Measurements from ENCODE around the gene NRXN2.

Gene NRXN2

GRCh38 chr11:64765851-64766665, 43.1 kb upstream of the NRXN2 start:
- H3K36me3 ChIP-seq (ENCODE audit: control insufficient read depth in 1 of 2, insufficient read depth in 2 of 2, low read depth in 1 of 2, low read length in 2 of 2) = peaks cover 79 to 83% of the 10 kb centered on the region in 2 experiments
- no peak overlapping the region for H3K9ac ChIP-seq (ENCODE audit: low read length)
- no peak overlapping the region for H4K8ac ChIP-seq (ENCODE audit: low read length)
- no peak for DNase-seq
- H3K79me1 ChIP-seq (replicated peaks; ENCODE audit: low read length, poor library complexity, severe bottlenecking) = peaks cover 30% of the 10 kb centered on the region
- H3K23ac ChIP-seq (ENCODE audit: low read length in 2 of 2) = no peak overlapping the region
- H2AFZ ChIP-seq (ENCODE audit: low read depth, low read length) = no peak overlapping the region
- no peak overlapping the region for H3K4ac ChIP-seq (ENCODE audit: low read depth in 1 of 2, low read length in 2 of 2)
- no peak overlapping the region for H2BK15ac ChIP-seq (ENCODE audit: low read depth, poor library complexity, severe bottlenecking)
- H2BK120ac ChIP-seq (ENCODE audit: low read depth, low read length) = no peak overlapping the region
- WGBS = 96% methylated on average over 35 of the region's 42 CpGs
- H3K4me1 ChIP-seq (ENCODE audit: control insufficient read depth, insufficient read depth, low read depth, low read length) = peaks cover 32% of the 10 kb centered on the region
- H2BK5ac ChIP-seq (ENCODE audit: low read depth, low read length, poor library complexity, severe bottlenecking) = no peak overlapping the region
- no peak overlapping the region for H3K27ac ChIP-seq (ENCODE audit: low read length, poor library complexity, severe bottlenecking)
- no peak overlapping the region for H3K18ac ChIP-seq (ENCODE audit: low read depth in 1 of 2, low read length in 2 of 2)
- no peak overlapping the region for H2AK5ac ChIP-seq (ENCODE audit: low read length, severe bottlenecking)
- H3K4me3 ChIP-seq (ENCODE audit: insufficient read depth in 1 of 2, low read depth in 1 of 2, low read length in 2 of 2) = no peak overlapping the region
- no peak overlapping the region for H3K4me2 ChIP-seq (ENCODE audit: low read length, poor library complexity, severe bottlenecking)
- no peak overlapping the region for H4K91ac ChIP-seq (ENCODE audit: low read length)
- no peak overlapping the region for H2BK12ac ChIP-seq (ENCODE audit: low read length in 2 of 2)
- no peaks in the 10 kb centered on the region for H3K27me3 ChIP-seq (ENCODE audit: control insufficient read depth in 1 of 2, insufficient read depth in 1 of 2, low read length in 2 of 2)
- no peaks in the 10 kb centered on the region for H3K9me3 ChIP-seq (ENCODE audit: control insufficient read depth, low read length)
- H3K14ac ChIP-seq (ENCODE audit: low read length in 2 of 2) = no peak overlapping the region

GRCh38 chr11:64765291-64765850, 42.4 kb upstream of the NRXN2 start:
- Histone ChIP-seq H3K23ac (ENCODE audit: low read length in 2 of 2) (no peak overlapping the region), H4K8ac (ENCODE audit: low read length) (no peak overlapping the region), H3K27me3 (ENCODE audit: control insufficient read depth in 1 of 2, insufficient read depth in 1 of 2, low read length in 2 of 2) (no peaks in the 10 kb centered on the region), H3K4me1 (ENCODE audit: control insufficient read depth, insufficient read depth, low read depth, low read length) (peaks cover 37% of the 10 kb centered on the region), H3K9ac (ENCODE audit: low read length) (no peak overlapping the region), H3K14ac (ENCODE audit: low read length in 2 of 2) (no peak overlapping the region), H2AFZ (ENCODE audit: low read depth, low read length) (no peak overlapping the region), H2BK15ac (ENCODE audit: low read depth, poor library complexity, severe bottlenecking) (no peak overlapping the region), H3K9me3 (ENCODE audit: control insufficient read depth, low read length) (no peaks in the 10 kb centered on the region), H2BK120ac (ENCODE audit: low read depth, low read length) (no peak overlapping the region), H3K27ac (ENCODE audit: low read length, poor library complexity, severe bottlenecking) (no peak overlapping the region), H2BK5ac (ENCODE audit: low read depth, low read length, poor library complexity, severe bottlenecking) (no peak overlapping the region), H3K36me3 (ENCODE audit: control insufficient read depth in 1 of 2, insufficient read depth in 2 of 2, low read depth in 1 of 2, low read length in 2 of 2) (peaks cover 76 to 81% of the 10 kb centered on the region in 2 experiments), H3K4ac (ENCODE audit: low read depth in 1 of 2, low read length in 2 of 2) (no peak overlapping the region), H3K79me1 (replicated peaks; ENCODE audit: low read length, poor library complexity, severe bottlenecking) (peaks cover 27% of the 10 kb centered on the region), H3K18ac (ENCODE audit: low read depth in 1 of 2, low read length in 2 of 2) (no peak overlapping the region), H3K4me3 (ENCODE audit: insufficient read depth in 1 of 2, low read depth in 1 of 2, low read length in 2 of 2) (no peak overlapping the region), H4K91ac (ENCODE audit: low read length) (no peak overlapping the region), H3K4me2 (ENCODE audit: low read length, poor library complexity, severe bottlenecking) (no peak overlapping the region), H2BK12ac (ENCODE audit: low read length in 2 of 2) (no peak overlapping the region), H2AK5ac (ENCODE audit: low read length, severe bottlenecking) (no peak overlapping the region)
- no peak for DNase-seq
- 94% methylated on average over 24 of the region's 30 CpGs for WGBS

DNA sequence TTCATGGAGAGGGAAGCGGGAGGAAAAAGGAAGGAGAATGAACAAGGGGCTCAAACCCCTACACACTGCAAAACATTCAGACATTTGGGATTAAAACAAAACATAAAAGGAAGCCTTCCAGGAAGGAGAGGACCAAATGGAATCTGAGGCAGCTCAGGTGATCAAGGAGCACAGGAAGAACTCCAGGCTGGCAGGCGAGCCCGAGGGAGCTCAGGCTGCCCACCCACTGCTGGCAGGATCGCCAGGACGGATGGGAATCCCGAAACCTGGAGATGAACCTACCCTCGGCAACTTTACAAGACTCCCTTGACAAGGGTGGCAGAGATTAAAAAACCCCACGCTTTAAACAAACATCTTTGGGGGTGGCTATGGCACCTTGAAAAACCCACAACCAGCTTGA, 41.8 kb upstream of the NRXN2 start:
- Histone ChIP-seq H3K27me3 (ENCODE audit: control insufficient read depth in 1 of 2, insufficient read depth in 1 of 2, low read length in 2 of 2) (no peaks in the 10 kb centered on the region), H2BK120ac (ENCODE audit: low read depth, low read length) (no peak overlapping the region), H2BK5ac (ENCODE audit: low read depth, low read length, poor library complexity, severe bottlenecking) (no peak overlapping the region), H3K4me3 (ENCODE audit: insufficient read depth in 1 of 2, low read depth in 1 of 2, low read length in 2 of 2) (no peak overlapping the region), H3K9me3 (ENCODE audit: control insufficient read depth, low read length) (no peaks in the 10 kb centered on the region), H3K4me2 (ENCODE audit: low read length, poor library complexity, severe bottlenecking) (no peak overlapping the region), H2AK5ac (ENCODE audit: low read length, severe bottlenecking) (no peak overlapping the region), H4K91ac (ENCODE audit: low read length) (no peak overlapping the region), H3K4ac (ENCODE audit: low read depth in 1 of 2, low read length in 2 of 2) (no peak overlapping the region), H3K23ac (ENCODE audit: low read length in 2 of 2) (no peak overlapping the region), H3K9ac (ENCODE audit: low read length) (no peak overlapping the region), H2BK15ac (ENCODE audit: low read depth, poor library complexity, severe bottlenecking) (no peak overlapping the region), H3K36me3 (ENCODE audit: control insufficient read depth in 1 of 2, insufficient read depth in 2 of 2, low read depth in 1 of 2, low read length in 2 of 2) (peaks cover 70 to 80% of the 10 kb centered on the region in 2 experiments), H3K18ac (ENCODE audit: low read depth in 1 of 2, low read length in 2 of 2) (no peak overlapping the region), H4K8ac (ENCODE audit: low read length) (no peak overlapping the region), H3K4me1 (ENCODE audit: control insufficient read depth, insufficient read depth, low read depth, low read length) (peaks cover 43% of the 10 kb centered on the region), H2AFZ (ENCODE audit: low read depth, low read length) (no peak overlapping the region), H3K79me1 (replicated peaks; ENCODE audit: low read length, poor library complexity, severe bottlenecking) (peaks cover 22% of the 10 kb centered on the region), H3K14ac (ENCODE audit: low read length in 2 of 2) (no peak overlapping the region), H3K27ac (ENCODE audit: low read length, poor library complexity, severe bottlenecking) (no peak overlapping the region), H2BK12ac (ENCODE audit: low read length in 2 of 2) (no peak overlapping the region)
- WGBS = 91% methylated on average over 5 of the region's 8 CpGs
- no peak for DNase-seq

- peaks cover 15% of the 10 kb centered on the region for H3K79me1 ChIP-seq (replicated peaks; ENCODE audit: low read length, poor library complexity, severe bottlenecking)
- no peak overlapping the region for H3K9ac ChIP-seq (ENCODE audit: low read length)
- H4K8ac ChIP-seq (ENCODE audit: low read length) = no peak overlapping the region
- no peak overlapping the region for H3K4me3 ChIP-seq (ENCODE audit: insufficient read depth in 1 of 2, low read depth in 1 of 2, low read length in 2 of 2)
- 80% methylated on average over 7 of the region's 11 CpGs for WGBS
- H2BK120ac ChIP-seq (ENCODE audit: low read depth, low read length) = no peak overlapping the region
- peak overlapping the region; percentile 80 for H2AK5ac ChIP-seq (ENCODE audit: low read length, severe bottlenecking)
- peaks cover 64 to 74% of the 10 kb centered on the region in 2 experiments for H3K36me3 ChIP-seq (ENCODE audit: control insufficient read depth in 1 of 2, insufficient read depth in 2 of 2, low read depth in 1 of 2, low read length in 2 of 2)
- no peak for DNase-seq
- H4K91ac ChIP-seq (ENCODE audit: low read length) = no peak overlapping the region
- no peak overlapping the region for H2BK15ac ChIP-seq (ENCODE audit: low read depth, poor library complexity, severe bottlenecking)
- no peak overlapping the region for H3K14ac ChIP-seq (ENCODE audit: low read length in 2 of 2)
- no peak overlapping the region for H2BK5ac ChIP-seq (ENCODE audit: low read depth, low read length, poor library complexity, severe bottlenecking)
- no peak overlapping the region for H3K18ac ChIP-seq (ENCODE audit: low read depth in 1 of 2, low read length in 2 of 2)
- H3K27me3 ChIP-seq (ENCODE audit: control insufficient read depth in 1 of 2, insufficient read depth in 1 of 2, low read length in 2 of 2) = no peaks in the 10 kb centered on the region
- H3K9me3 ChIP-seq (ENCODE audit: control insufficient read depth, low read length) = no peaks in the 10 kb centered on the region
- H2AFZ ChIP-seq (ENCODE audit: low read depth, low read length) = no peak overlapping the region
- no peak overlapping the region for H3K4ac ChIP-seq (ENCODE audit: low read depth in 1 of 2, low read length in 2 of 2)
- peaks cover 49% of the 10 kb centered on the region for H3K4me1 ChIP-seq (ENCODE audit: control insufficient read depth, insufficient read depth, low read depth, low read length)
- no peak overlapping the region for H3K23ac ChIP-seq (ENCODE audit: low read length in 2 of 2)
- H3K27ac ChIP-seq (ENCODE audit: low read length, poor library complexity, severe bottlenecking) = peak overlapping the region; percentile 93
- H3K4me2 ChIP-seq (ENCODE audit: low read length, poor library complexity, severe bottlenecking) = no peak overlapping the region
- no peak overlapping the region for H2BK12ac ChIP-seq (ENCODE audit: low read length in 2 of 2)
These were observed 41.1 kb upstream of the NRXN2 start for GRCh38 chr11:64764040-64764611.

Measured in mesenchymal stem cell (in vitro differentiated cells and primary cell).